HEK293 (cell line): ENCODE data around the gene CRHBP.
"Not testable (repeated sequence)": the region's sequence is repeated elsewhere in the genome, so short reads cannot be mapped to it uniquely, and the experiment has no call there.

ENCODE experiments used
- CTCF ChIA-PET: fragments of 350-600 bp; formaldehyde crosslinking; extraction: SDS; loops from one replicate; lab custom pipeline; 2021; ENCODE audit warnings: antibody characterized with exemption; lab: Yijun Ruan, JAX
- POLR2A ChIA-PET: fragments of 300-600 bp; formaldehyde crosslinking; extraction: SDS; loops from one replicate; lab custom pipeline; 2020; ENCODE audit warnings: antibody characterized with exemption, inconsistent platforms; lab: Yijun Ruan, JAX
- H3K27ac ChIP-seq: fragments of 200-500 bp; sonication (Bioruptor generic); 2 replicates; pipeline ENCODE4 v1.5.1; 2014; ENCODE audit warnings: low read depth, low read length, control low read depth, inconsistent platforms; ENCODE audit errors: extremely low read depth
- H3K36me3 ChIP-seq, 2 experiments: fragments of 200-500 bp in 1 of 2; sonication (Bioruptor generic) in 1 of 2; 1 replicate in 1 of 2; 2 replicates in 1 of 2; pipeline ENCODE4 v1.5.1; 2014 to 2017; ENCODE audit warnings: inconsistent platforms in 2 of 2, low read length in 2 of 2; ENCODE audit not compliant: control insufficient read depth in 2 of 2, insufficient read depth in 1 of 2
- H3K4me1 ChIP-seq: fragments of 200-500 bp; sonication (Bioruptor generic); 2 replicates; pipeline ENCODE4 v1.5.1; 2014; ENCODE audit warnings: mild to moderate bottlenecking, low read length, inconsistent platforms; ENCODE audit not compliant: control insufficient read depth, insufficient read depth
- H3K4me3 ChIP-seq: 2 replicates; pipeline ENCODE4 v1.5.1; 2011; ENCODE audit warnings: low read depth, mild to moderate bottlenecking, control low read depth, low read length, moderate library complexity
- H3K9me3 ChIP-seq: fragments of 200-500 bp; sonication (Bioruptor generic); 2 replicates; pipeline ENCODE4 v1.5.1; 2014; ENCODE audit warnings: low read depth, low read length, inconsistent platforms; ENCODE audit not compliant: control insufficient read depth, insufficient read depth
- ATF2 ChIP-seq: fragments of 450-650 bp; formaldehyde crosslinking; IDR thresholded peaks from 2 replicates; pipeline ENCODE4 v1.5.1; 2016; ENCODE audit warnings: missing biosample characterization, missing genetic modification characterization, low read depth
- EGR2 ChIP-seq: fragments of 450-650 bp; formaldehyde crosslinking; IDR thresholded peaks from 2 replicates; pipeline ENCODE4 v1.5.1; 2016; ENCODE audit warnings: low read depth, missing biosample characterization, missing genetic modification characterization
- ZNF366 ChIP-seq: fragments of 450-650 bp; formaldehyde crosslinking; conservative IDR thresholded peaks from 2 replicates; pipeline ENCODE4 v1.5.1; 2016; ENCODE audit warnings: missing biosample characterization, missing genetic modification characterization
- ZNF544 ChIP-seq: fragments of 450-650 bp; formaldehyde crosslinking; IDR thresholded peaks from 2 replicates; pipeline ENCODE4 v1.5.0; 2017; ENCODE audit warnings: missing biosample characterization, missing genetic modification characterization
- ZNF610 ChIP-seq: fragments of 450-650 bp; formaldehyde crosslinking; IDR thresholded peaks from 2 replicates; pipeline ENCODE4 v1.5.1; 2016; ENCODE audit warnings: missing biosample characterization, missing genetic modification characterization, borderline replicate concordance
- ZNF768 ChIP-seq: fragments of 450-650 bp; formaldehyde crosslinking; IDR thresholded peaks from 2 replicates; pipeline ENCODE4 v1.5.1; 2018; ENCODE audit warnings: missing biosample characterization, mild to moderate bottlenecking, missing genetic modification characterization
- ZNF830 ChIP-seq: fragments of 450-650 bp; IDR thresholded peaks from 2 replicates; pipeline ENCODE4 v1.5.0; 2018; ENCODE audit warnings: missing biosample characterization, missing genetic modification characterization, low read depth, mild to moderate bottlenecking, moderate library complexity
- ZSCAN30 ChIP-seq: fragments of 450-650 bp; IDR thresholded peaks from 2 replicates; pipeline ENCODE4 v1.5.1; 2018; ENCODE audit warnings: missing biosample characterization, mild to moderate bottlenecking, missing genetic modification characterization, moderate library complexity

Gene CRHBP

GRCh38 chr5:76941442-76941841 lies 11.4 kb upstream of the CRHBP start:
- no peak for TF ChIP-seq ZNF768
- ChIA-PET POLR2A (no interaction called here), CTCF (no interaction called here)
- Histone ChIP-seq H3K27ac (no peak overlapping the region), H3K9me3 (no peaks in the 10 kb centered on the region), H3K36me3 (no peaks in the 10 kb centered on the region), H3K4me1 (no peaks in the 10 kb centered on the region), H3K4me3 (no peak overlapping the region)

GRCh38 chr5:76942581-76942980 lies 10.3 kb upstream of the CRHBP start:
- no peak for TF ChIP-seq ZNF830 (tag by site-specific recombination)
- TF ChIP-seq ZNF544 (tag by site-specific recombination), result no peak
- POLR2A ChIA-PET, result interaction anchor here (0.6 kb wide), 1 partner anchor 87 kb away, joined by 3 read pairs; the partner anchor contains the start of gene AGGF1
- H3K36me3 ChIP-seq, result no peaks in the 10 kb centered on the region
- no peaks in the 10 kb centered on the region for H3K9me3 ChIP-seq
- H3K27ac ChIP-seq, result no peak overlapping the region
- CTCF ChIA-PET, result no interaction called here
- no peak overlapping the region for H3K4me3 ChIP-seq
- no peaks in the 10 kb centered on the region for H3K4me1 ChIP-seq

GRCh38 chr5:76943006-76943405 lies 9.8 kb upstream of the CRHBP start:
- POLR2A ChIA-PET, result interaction anchor here (0.6 kb wide), 1 partner anchor 87 kb away, joined by 3 read pairs; the partner anchor contains the start of gene AGGF1
- Histone ChIP-seq H3K27ac (no peak overlapping the region), H3K36me3 (no peaks in the 10 kb centered on the region), H3K4me3 (no peak overlapping the region), H3K4me1 (no peaks in the 10 kb centered on the region), H3K9me3 (no peaks in the 10 kb centered on the region)
- CTCF ChIA-PET, result interaction anchor here (1.3 kb wide), 1 partner anchor 15 kb away, joined by 4 read pairs; no protein-coding TSS in a partner anchor
- no peak for TF ChIP-seq EGR2 (tag by site-specific recombination)

- POLR2A ChIA-PET, result no interaction called here
- TF ChIP-seq ZSCAN30 (tag by site-specific recombination), result no peak
- no peak for TF ChIP-seq ZNF366 (tag by site-specific recombination)
- TF ChIP-seq, all 188 proteins: peak for 0
- Histone ChIP-seq H3K36me3 (no peaks in the 10 kb centered on the region), H3K4me3 (no peak overlapping the region), H3K9me3 (no peaks in the 10 kb centered on the region), H3K4me1 (no peaks in the 10 kb centered on the region), H3K27ac (no peak overlapping the region)
- CTCF ChIA-PET, result interaction anchor here (0.6 kb wide), 1 partner anchor 26 kb away, joined by 4 read pairs; no protein-coding TSS in a partner anchor
Observed at GRCh38 chr5:76944638-76945037, 8.2 kb upstream of the CRHBP start.

GRCh38 chr5:76945238-76945637 lies 7.6 kb upstream of the CRHBP start:
- H3K4me3 ChIP-seq, H3K36me3 ChIP-seq, H3K27ac ChIP-seq, POLR2A ChIA-PET, CTCF ChIA-PET, H3K4me1 ChIP-seq, H3K9me3 ChIP-seq: not testable (repeated sequence)

GRCh38 chr5:76946090-76946489 lies 6.8 kb upstream of the CRHBP start:
- Histone ChIP-seq H3K27ac (no peak overlapping the region), H3K4me3 (no peak overlapping the region), H3K9me3 (no peaks in the 10 kb centered on the region), H3K4me1 (no peaks in the 10 kb centered on the region), H3K36me3 (no peaks in the 10 kb centered on the region)
- TF ChIP-seq ATF2 (tag by site-specific recombination) (peak; percentile 73), ZNF610 (tag by site-specific recombination) (no peak)
- ChIA-PET POLR2A (no interaction called here), CTCF (interaction anchor here (0.7 kb wide), 1 partner anchor 46 kb away, joined by 3 read pairs; no protein-coding TSS in a partner anchor)
